Measurements from ENCODE around the gene FXYD5. TPM values are rescaled to one million over a fixed set of nuclear protein-coding genes. Genes with fewer than 3 reads are reported as not detected.

Gene FXYD5
- polyA plus RNA-seq, 1 donor from 2014 or later: not detected

GRCh38 chr19:35125749-35126623 lies 28.5 kb upstream of the FXYD5 start (continued):
- TF ChIP-seq, protein P1, sequence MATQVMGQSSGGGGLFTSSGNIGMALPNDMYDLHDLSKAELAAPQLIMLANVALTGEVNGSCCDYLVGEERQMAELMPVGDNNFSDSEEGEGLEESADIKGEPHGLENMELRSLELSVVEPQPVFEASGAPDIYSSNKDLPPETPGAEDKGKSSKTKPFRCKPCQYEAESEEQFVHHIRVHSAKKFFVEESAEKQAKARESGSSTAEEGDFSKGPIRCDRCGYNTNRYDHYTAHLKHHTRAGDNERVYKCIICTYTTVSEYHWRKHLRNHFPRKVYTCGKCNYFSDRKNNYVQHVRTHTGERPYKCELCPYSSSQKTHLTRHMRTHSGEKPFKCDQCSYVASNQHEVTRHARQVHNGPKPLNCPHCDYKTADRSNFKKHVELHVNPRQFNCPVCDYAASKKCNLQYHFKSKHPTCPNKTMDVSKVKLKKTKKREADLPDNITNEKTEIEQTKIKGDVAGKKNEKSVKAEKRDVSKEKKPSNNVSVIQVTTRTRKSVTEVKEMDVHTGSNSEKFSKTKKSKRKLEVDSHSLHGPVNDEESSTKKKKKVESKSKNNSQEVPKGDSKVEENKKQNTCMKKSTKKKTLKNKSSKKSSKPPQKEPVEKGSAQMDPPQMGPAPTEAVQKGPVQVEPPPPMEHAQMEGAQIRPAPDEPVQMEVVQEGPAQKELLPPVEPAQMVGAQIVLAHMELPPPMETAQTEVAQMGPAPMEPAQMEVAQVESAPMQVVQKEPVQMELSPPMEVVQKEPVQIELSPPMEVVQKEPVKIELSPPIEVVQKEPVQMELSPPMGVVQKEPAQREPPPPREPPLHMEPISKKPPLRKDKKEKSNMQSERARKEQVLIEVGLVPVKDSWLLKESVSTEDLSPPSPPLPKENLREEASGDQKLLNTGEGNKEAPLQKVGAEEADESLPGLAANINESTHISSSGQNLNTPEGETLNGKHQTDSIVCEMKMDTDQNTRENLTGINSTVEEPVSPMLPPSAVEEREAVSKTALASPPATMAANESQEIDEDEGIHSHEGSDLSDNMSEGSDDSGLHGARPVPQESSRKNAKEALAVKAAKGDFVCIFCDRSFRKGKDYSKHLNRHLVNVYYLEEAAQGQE (IDR thresholded peaks at IDR 0.05; ENCODE audit: borderline replicate concordance): no peak

GRCh38 chr19:35126624-35126959 lies 27.9 kb upstream of the FXYD5 start:
- H3K9me2 ChIP-seq (ENCODE audit: insufficient read depth, low read length): no peaks in the 10 kb centered on the region
- no peaks in the 10 kb centered on the region for H3F3A ChIP-seq (ENCODE audit: insufficient read depth, low read length, poor library complexity, severe bottlenecking)
- H3K4me2 ChIP-seq (ENCODE audit: low read length): no peak overlapping the region
- no peaks in the 10 kb centered on the region for H4K20me1 ChIP-seq (ENCODE audit: insufficient read depth)
- H3K79me2 ChIP-seq (replicated peaks; ENCODE audit: insufficient read depth, low read length): no peaks in the 10 kb centered on the region
- no peaks in the 10 kb centered on the region for H3K27me3 ChIP-seq (ENCODE audit: insufficient read depth, low read depth, low read length)
- H3K9ac ChIP-seq (ENCODE audit: low read length): no peak overlapping the region
- TF ChIP-seq RAD21 (conservative IDR thresholded peaks at IDR 0.05): no peak
- TF ChIP-seq, protein P2, sequence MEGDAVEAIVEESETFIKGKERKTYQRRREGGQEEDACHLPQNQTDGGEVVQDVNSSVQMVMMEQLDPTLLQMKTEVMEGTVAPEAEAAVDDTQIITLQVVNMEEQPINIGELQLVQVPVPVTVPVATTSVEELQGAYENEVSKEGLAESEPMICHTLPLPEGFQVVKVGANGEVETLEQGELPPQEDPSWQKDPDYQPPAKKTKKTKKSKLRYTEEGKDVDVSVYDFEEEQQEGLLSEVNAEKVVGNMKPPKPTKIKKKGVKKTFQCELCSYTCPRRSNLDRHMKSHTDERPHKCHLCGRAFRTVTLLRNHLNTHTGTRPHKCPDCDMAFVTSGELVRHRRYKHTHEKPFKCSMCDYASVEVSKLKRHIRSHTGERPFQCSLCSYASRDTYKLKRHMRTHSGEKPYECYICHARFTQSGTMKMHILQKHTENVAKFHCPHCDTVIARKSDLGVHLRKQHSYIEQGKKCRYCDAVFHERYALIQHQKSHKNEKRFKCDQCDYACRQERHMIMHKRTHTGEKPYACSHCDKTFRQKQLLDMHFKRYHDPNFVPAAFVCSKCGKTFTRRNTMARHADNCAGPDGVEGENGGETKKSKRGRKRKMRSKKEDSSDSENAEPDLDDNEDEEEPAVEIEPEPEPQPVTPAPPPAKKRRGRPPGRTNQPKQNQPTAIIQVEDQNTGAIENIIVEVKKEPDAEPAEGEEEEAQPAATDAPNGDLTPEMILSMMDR (IDR thresholded peaks at IDR 0.05; ENCODE audit: poor library complexity, severe bottlenecking): no peak
- no peak for TF ChIP-seq MXI1 (conservative IDR thresholded peaks at IDR 0.05; ENCODE audit: poor library complexity, severe bottlenecking)
- no peak for TF ChIP-seq POLR2AphosphoS5 (IDR thresholded peaks at IDR 0.05)
- TF ChIP-seq, protein P1 (IDR thresholded peaks at IDR 0.05; ENCODE audit: borderline replicate concordance): no peak
- TF ChIP-seq EZH2 (IDR thresholded peaks at IDR 0.05; ENCODE audit: borderline replicate concordance, insufficient read depth, low read length, poor library complexity, severe bottlenecking): no peak
- no peak for TF ChIP-seq TAF1 (IDR thresholded peaks at IDR 0.05; ENCODE audit: low read depth)
- no peak for TF ChIP-seq SMC3 (conservative IDR thresholded peaks at IDR 0.05; ENCODE audit: poor library complexity)
- TF ChIP-seq EP300 (conservative IDR thresholded peaks at IDR 0.05; ENCODE audit: poor library complexity, severe bottlenecking): no peak
- no peak overlapping the region for H3K4me3 ChIP-seq (ENCODE audit: low read length)
- no peak overlapping the region for H2AFZ ChIP-seq (ENCODE audit: low read depth, low read length)
- no peaks in the 10 kb centered on the region for H3K9me3 ChIP-seq (ENCODE audit: low read length)
- no peaks in the 10 kb centered on the region for H3K36me3 ChIP-seq (ENCODE audit: insufficient read depth, low read length)
- no peak overlapping the region for H3K27ac ChIP-seq (ENCODE audit: low read length)
